Astrocyte of the spinal cord (primary cell): Measurements from ENCODE around the gene PRMT3.

ENCODE experiments used
- DNase-seq: peaks from one replicate; pipeline ENCODE4 v3.0.0; 2011; ENCODE audit warnings: low read depth, low spot score
- H3K4me3 ChIP-seq: 2 replicates; pipeline ENCODE4 v1.5.1; 2011; ENCODE audit warnings: low read depth, mild to moderate bottlenecking, low read length, moderate library complexity
- in situ Hi-C: cut with HindIII; loops from 2 replicates; pipeline ENCODE4 v1.10.0; 2017; ENCODE audit warnings: low sequenced_read_pairs
- TF ChIP-seq, protein P1 (sequence below): IDR thresholded peaks from 2 replicates; pipeline ENCODE4 v1.5.1; 2012; ENCODE audit warnings: low read depth, mild to moderate bottlenecking, low read length, inconsistent platforms

PRMT3 gene

DNA sequence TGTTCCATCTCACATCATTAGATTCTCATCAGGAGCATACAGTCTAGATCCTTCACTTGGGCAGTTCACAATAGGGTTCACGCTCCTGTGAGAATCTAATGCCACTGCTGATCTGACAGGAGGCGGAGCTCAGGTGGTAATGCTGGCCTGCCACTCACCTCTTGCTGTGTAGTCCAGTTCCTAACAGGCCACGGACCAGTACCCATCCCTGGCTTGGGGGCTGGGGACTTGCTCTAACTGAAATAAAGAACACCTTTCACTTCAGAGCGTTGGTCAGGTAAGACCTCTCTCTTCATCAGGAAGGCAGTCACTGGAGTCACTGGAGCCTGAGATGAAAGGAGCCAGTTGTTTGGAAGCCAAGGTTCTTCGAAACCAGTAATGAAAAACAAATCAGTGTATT lies 41.7 kb downstream of the PRMT3 start:
- TF ChIP-seq, protein P1, sequence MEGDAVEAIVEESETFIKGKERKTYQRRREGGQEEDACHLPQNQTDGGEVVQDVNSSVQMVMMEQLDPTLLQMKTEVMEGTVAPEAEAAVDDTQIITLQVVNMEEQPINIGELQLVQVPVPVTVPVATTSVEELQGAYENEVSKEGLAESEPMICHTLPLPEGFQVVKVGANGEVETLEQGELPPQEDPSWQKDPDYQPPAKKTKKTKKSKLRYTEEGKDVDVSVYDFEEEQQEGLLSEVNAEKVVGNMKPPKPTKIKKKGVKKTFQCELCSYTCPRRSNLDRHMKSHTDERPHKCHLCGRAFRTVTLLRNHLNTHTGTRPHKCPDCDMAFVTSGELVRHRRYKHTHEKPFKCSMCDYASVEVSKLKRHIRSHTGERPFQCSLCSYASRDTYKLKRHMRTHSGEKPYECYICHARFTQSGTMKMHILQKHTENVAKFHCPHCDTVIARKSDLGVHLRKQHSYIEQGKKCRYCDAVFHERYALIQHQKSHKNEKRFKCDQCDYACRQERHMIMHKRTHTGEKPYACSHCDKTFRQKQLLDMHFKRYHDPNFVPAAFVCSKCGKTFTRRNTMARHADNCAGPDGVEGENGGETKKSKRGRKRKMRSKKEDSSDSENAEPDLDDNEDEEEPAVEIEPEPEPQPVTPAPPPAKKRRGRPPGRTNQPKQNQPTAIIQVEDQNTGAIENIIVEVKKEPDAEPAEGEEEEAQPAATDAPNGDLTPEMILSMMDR = no peak
- no peak overlapping the region for H3K4me3 ChIP-seq
- in situ Hi-C loops = no loop called here
- no peak for DNase-seq

DNA sequence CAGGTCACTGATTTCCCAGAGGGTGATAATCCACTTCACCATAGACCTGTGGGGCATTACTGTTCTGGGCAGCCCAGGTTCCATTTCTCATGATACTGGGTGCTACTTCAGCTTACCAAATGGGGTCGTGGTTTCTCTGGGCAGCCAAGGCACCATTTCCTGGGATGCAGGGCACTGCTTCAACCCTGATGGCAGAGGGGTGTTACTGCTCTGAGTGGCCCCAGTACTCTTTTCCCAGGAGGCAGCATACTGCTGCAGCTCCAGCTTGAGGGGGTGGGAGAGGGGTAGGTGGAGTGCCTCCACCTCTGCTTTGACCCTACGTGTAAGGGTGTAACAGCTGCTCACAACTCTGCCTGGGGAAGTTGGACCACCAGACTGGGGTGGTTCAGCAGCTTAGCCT lies 51.1 kb downstream of the PRMT3 start:
- no peak for DNase-seq
- TF ChIP-seq, protein P1 = no peak
- no peak overlapping the region for H3K4me3 ChIP-seq
- in situ Hi-C loops = no loop called here

DNA sequence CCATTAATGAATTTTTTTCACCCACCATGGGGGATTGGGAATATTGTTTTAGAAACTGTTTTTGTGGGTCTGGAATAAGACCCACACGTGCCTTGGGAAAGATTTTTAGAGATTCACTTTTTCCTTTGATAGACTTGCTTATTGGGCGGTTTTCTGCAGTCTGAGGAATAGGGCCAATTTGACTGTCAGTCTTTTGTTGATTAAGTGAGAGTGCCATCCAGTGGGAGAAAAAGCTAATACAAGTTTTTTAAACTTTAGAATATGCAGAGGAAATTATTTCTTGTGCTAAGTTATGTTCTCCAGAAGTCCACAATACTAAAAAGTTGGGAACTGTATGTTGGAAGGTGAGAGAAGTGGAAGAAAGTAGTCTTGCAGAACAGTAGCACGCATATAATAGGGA lies 56.1 kb downstream of the PRMT3 start:
- TF ChIP-seq, protein P1 = peak; percentile 29
- in situ Hi-C loops = no loop called here
- DNase-seq = peak; percentile 38
- no peak overlapping the region for H3K4me3 ChIP-seq

DNA sequence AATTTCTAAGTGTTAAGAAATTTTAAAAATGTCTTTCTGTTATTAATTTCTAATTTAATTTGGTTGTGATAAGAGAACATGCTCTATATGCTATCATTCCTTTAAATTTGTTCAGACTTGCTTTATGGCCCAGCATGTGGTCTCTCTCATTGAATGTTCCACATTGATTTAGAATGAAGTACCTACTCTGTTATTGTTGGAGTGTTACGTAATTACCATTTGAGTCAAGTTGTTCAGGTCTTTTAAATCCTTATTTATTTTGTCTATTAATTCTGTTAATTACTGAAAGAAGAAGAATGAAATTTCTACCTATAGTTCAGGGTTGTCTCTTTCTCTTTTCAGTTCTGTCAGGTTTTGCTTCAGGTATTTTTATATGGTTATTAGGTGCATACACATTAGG lies 57.0 kb downstream of the PRMT3 start:
- no peak for DNase-seq
- TF ChIP-seq, protein P1 = no peak
- in situ Hi-C loops = no loop called here
- H3K4me3 ChIP-seq = no peak overlapping the region

DNA sequence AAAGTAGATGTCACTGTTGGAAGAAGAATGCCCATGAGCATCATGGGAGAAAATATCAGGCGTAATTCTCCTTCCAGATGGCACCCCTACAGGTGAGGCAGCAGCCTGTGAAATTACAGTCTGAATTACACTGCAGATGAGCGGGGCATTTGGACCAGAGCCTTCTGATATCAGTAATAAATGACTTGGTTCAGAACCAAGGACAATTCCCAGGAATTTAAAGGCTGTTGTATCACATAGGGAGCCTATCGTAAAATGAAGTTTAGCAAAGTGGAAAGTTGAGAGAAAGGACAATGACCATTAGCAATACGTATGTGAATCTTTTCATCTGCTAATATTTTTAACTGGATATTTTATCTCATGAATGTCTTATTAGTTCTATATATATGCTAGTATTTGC lies 61.3 kb downstream of the PRMT3 start:
- no peak for DNase-seq
- TF ChIP-seq, protein P1 = no peak
- in situ Hi-C loops = no loop called here
- no peak overlapping the region for H3K4me3 ChIP-seq

DNA sequence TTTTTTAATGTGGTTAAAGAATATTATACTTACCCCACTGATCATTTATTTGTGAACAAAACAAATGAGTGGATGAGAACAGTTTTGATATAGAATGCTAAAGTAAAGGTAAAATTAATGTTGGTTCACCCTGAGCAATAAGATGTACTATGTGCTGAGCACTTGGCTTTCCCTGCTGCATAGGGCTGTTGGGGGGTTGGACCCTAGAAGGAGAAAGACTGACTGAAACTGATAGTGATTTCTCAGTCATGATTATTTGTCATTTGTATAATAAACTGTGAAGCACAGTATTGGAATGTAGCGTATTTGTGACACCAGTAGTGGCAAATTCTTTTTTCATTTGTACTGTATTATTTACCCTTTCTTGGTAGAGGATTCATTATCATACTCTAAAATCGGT lies 63.3 kb downstream of the PRMT3 start:
- no peak overlapping the region for H3K4me3 ChIP-seq
- in situ Hi-C loops = no loop called here
- TF ChIP-seq, protein P1 = no peak
- DNase-seq = no peak

DNA sequence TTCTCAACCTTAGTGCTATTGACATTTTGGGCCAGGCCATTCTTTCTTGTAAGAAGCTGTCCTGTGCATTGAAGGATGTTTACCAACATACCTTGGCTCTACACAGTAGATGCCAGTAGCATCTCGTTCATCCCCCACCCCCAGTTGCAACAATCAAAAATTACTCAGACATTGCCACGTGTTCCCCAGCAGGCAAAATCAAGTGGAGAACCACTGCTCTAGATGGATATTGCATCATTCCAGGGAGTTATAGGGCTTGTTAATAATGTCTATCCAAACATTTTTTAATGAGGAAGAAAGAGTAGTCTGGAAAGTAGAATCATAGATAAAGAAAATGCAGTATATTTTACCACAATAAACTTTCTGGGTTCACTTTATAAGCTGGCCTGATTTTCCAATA lies 64.1 kb downstream of the PRMT3 start:
- no peak overlapping the region for H3K4me3 ChIP-seq

More for the DNA sequence above, 64.1 kb downstream of the PRMT3 start:
- DNase-seq = no peak
- TF ChIP-seq, protein P1 = no peak
- in situ Hi-C loops = no loop called here
